WI38 (cell line): ENCODE data around the gene FBXW7.

Source experiments
- H3K4me3 ChIP-seq: 2 replicates; pipeline ENCODE4 v1.5.1; 2011; ENCODE audit warnings: low read depth, mild to moderate bottlenecking, control low read depth, low read length
- CTCF ChIP-seq: IDR thresholded peaks from 2 replicates; pipeline ENCODE4 v1.5.1; 2012; ENCODE audit warnings: low read depth, mild to moderate bottlenecking, control low read depth, low read length

Gene FBXW7

GRCh38 chr4:152299553-152299952 lies 236.3 kb downstream of the FBXW7 start:
- H3K4me3 ChIP-seq, result no peak overlapping the region
- TF ChIP-seq CTCF, result no peak

- no peak overlapping the region for H3K4me3 ChIP-seq
- TF ChIP-seq CTCF, result no peak
Observed at GRCh38 chr4:152296386-152296785, 239.5 kb downstream of the FBXW7 start.

GRCh38 chr4:152294765-152295164 lies 241.1 kb downstream of the FBXW7 start:
- no peak for TF ChIP-seq CTCF
- no peak overlapping the region for H3K4me3 ChIP-seq

GRCh38 chr4:152294331-152294730 lies 241.6 kb downstream of the FBXW7 start:
- H3K4me3 ChIP-seq, result no peak overlapping the region
- TF ChIP-seq CTCF, result no peak

- TF ChIP-seq CTCF, result no peak
- H3K4me3 ChIP-seq, result no peak overlapping the region
Observed at GRCh38 chr4:152293527-152293926, 242.4 kb downstream of the FBXW7 start.

GRCh38 chr4:152290366-152290921 lies 245.4 kb downstream of the FBXW7 start:
- no peak overlapping the region for H3K4me3 ChIP-seq
- TF ChIP-seq CTCF, result no peak

GRCh38 chr4:152289941-152290340 lies 246.0 kb downstream of the FBXW7 start:
- no peak for TF ChIP-seq CTCF

More at GRCh38 chr4:152289941-152290340, 246.0 kb downstream of the FBXW7 start:
- no peak overlapping the region for H3K4me3 ChIP-seq
